NCI-H2227 (cell line): Measurements from ENCODE around the gene POU3F1.

Experiments
- DNase-seq: peaks from one replicate; lab custom pipeline; 2025; ENCODE audit not compliant: unreplicated experiment; lab: John Stamatoyannopoulos, UW

Gene POU3F1

GRCh38 chr1:38028671-38029070, 17.9 kb downstream of the POU3F1 start:
- DNase-seq = peak; percentile 51

- DNase-seq = no peak
These were observed 18.4 kb downstream of the POU3F1 start for GRCh38 chr1:38028105-38028591.

GRCh38 chr1:38027201-38028104, 19.1 kb downstream of the POU3F1 start:
- DNase-seq = no peak

- DNase-seq = peak; percentile 77
These were observed 19.9 kb downstream of the POU3F1 start for GRCh38 chr1:38026592-38027200.

- DNase-seq = no peak
These were observed 20.9 kb downstream of the POU3F1 start for GRCh38 chr1:38025664-38026063.

GRCh38 chr1:38025233-38025632, 21.4 kb downstream of the POU3F1 start:
- no peak for DNase-seq

- DNase-seq = no peak
These were observed 23.8 kb downstream of the POU3F1 start for GRCh38 chr1:38022810-38023209.

- no peak for DNase-seq
These were observed 24.6 kb downstream of the POU3F1 start for GRCh38 chr1:38021969-38022368.

- DNase-seq = no peak
These were observed 26.2 kb downstream of the POU3F1 start for GRCh38 chr1:38020396-38020795.

- DNase-seq = peak; percentile 43
These were observed 27.7 kb downstream of the POU3F1 start for GRCh38 chr1:38018864-38019343.

GRCh38 chr1:38015978-38016725, 30.4 kb downstream of the POU3F1 start:
- no peak for DNase-seq

GRCh38 chr1:38014724-38015424, 31.7 kb downstream of the POU3F1 start:
- DNase-seq = no peak

- DNase-seq = no peak
These were observed 32.4 kb downstream of the POU3F1 start for GRCh38 chr1:38014171-38014570.

- no peak for DNase-seq
These were observed 33.4 kb downstream of the POU3F1 start for GRCh38 chr1:38013227-38013622.

GRCh38 chr1:38012363-38013226, 34.0 kb downstream of the POU3F1 start, which contains the start of gene UTP11:
Gene UTP11 (plus strand): TSS chr1:38012734. CDS start chr1:38012803, 69 bp downstream.
- peak; percentile 99 for DNase-seq

GRCh38 chr1:38009841-38010180, 36.8 kb downstream of the POU3F1 start:
- DNase-seq = no peak

GRCh38 chr1:38009088-38009840, 37.3 kb downstream of the POU3F1 start:
- DNase-seq = no peak

- DNase-seq = no peak
These were observed 40.4 kb downstream of the POU3F1 start for GRCh38 chr1:38006008-38006828.
